Mucosa of gallbladder (tissue), 1 donor: Measurements from ENCODE around the gene GGA1. TPM values are rescaled to one million over a fixed set of nuclear protein-coding genes. Genes with fewer than 3 reads are reported as not detected.
A peak's percentile ranks its signal among the peaks of the same experiment; 100 is the strongest.
"Not testable (repeated sequence)": the region's sequence is repeated elsewhere in the genome, so short reads cannot be mapped to it uniquely, and the experiment has no call there.

Source experiments
- DNase-seq: peaks from one replicate; pipeline ENCODE4 v3.0.0-alpha.2; 2020; ENCODE audit warnings: low spot score
- total RNA-seq: library from RNA; stranded (reverse); gene quantifications from one replicate; pipeline ENCODE4 v1.2.1, GENCODE V29; 2021
- donor health status: DM: no; HTN: no; CAD: no.

The GGA1 gene
- total RNA-seq, 1 donor from 2014 or later = 81.5 TPM

- DNase-seq = no peak
Observed at GRCh38 chr22:37650463-37651136, 42.0 kb downstream of the GGA1 start.

- no peak for DNase-seq
Observed at GRCh38 chr22:37654563-37655251, 46.1 kb downstream of the GGA1 start.

GRCh38 chr22:37655252-37655563, 46.6 kb downstream of the GGA1 start:
- DNase-seq = no peak

GRCh38 chr22:37656583-37656982, 47.9 kb downstream of the GGA1 start:
- not testable (repeated sequence) for DNase-seq

- no peak for DNase-seq
Observed at GRCh38 chr22:37657590-37658132, 49.0 kb downstream of the GGA1 start.

GRCh38 chr22:37658133-37659065, 49.8 kb downstream of the GGA1 start, which contains the start of gene PDXP:
Gene PDXP, plus strand, starts transcription at chr22:37658723. Its CDS starts 60 bp downstream, at chr22:37658783.
- DNase-seq = peak; percentile 99

- peak; percentile 58 for DNase-seq
Observed at GRCh38 chr22:37659066-37659896, 50.6 kb downstream of the GGA1 start.

- DNase-seq = no peak
Observed at GRCh38 chr22:37659897-37660708, 51.5 kb downstream of the GGA1 start.

GRCh38 chr22:37660709-37661045, 52.0 kb downstream of the GGA1 start:
- DNase-seq = no peak

- no peak for DNase-seq
Observed at GRCh38 chr22:37661160-37661924, 52.7 kb downstream of the GGA1 start.

GRCh38 chr22:37662039-37662438, 53.4 kb downstream of the GGA1 start:
- no peak for DNase-seq

GRCh38 chr22:37663521-37664140, 55.0 kb downstream of the GGA1 start:
- no peak for DNase-seq

GRCh38 chr22:37664249-37665101, 55.8 kb downstream of the GGA1 start:
- DNase-seq = no peak

- DNase-seq = no peak
Observed at GRCh38 chr22:37665487-37665886, 56.9 kb downstream of the GGA1 start.

- DNase-seq = no peak
Observed at GRCh38 chr22:37669586-37669985, 61.0 kb downstream of the GGA1 start.

- DNase-seq = no peak
Observed at GRCh38 chr22:37672206-37672919, 63.7 kb downstream of the GGA1 start.

- no peak for DNase-seq
Observed at GRCh38 chr22:37672920-37673455, 64.4 kb downstream of the GGA1 start.
